Measurements from ENCODE around the gene TPO. TPM values are rescaled to one million over a fixed set of nuclear protein-coding genes. Genes with fewer than 3 reads are reported as not detected.
A peak's percentile ranks its signal among the peaks of the same experiment; 100 is the strongest.

The TPO gene
- total RNA-seq, 1 experiment from 2014 or later: not detected

GRCh38 chr2:1588051-1588977 is 175.1 kb downstream of the TPO start:
- POLR2A ChIA-PET: no interaction called here
- peaks cover 21% of the 10 kb centered on the region for H3K4me1 Mint-ChIP-seq (ENCODE audit: insufficient read depth, unreplicated experiment)
- peaks cover 5% of the 10 kb centered on the region for H3K36me3 Mint-ChIP-seq (ENCODE audit: insufficient read depth, unreplicated experiment)
- no TSS peak for BruUV-seq (replicated peaks)
- H3K27ac Mint-ChIP-seq (ENCODE audit: low read depth, unreplicated experiment): peak overlapping the region; percentile 19
- intact Hi-C loops (cut with micrococcal nuclease): no loop called here
- no peak for TF ChIP-seq CTCF (IDR thresholded peaks at IDR 0.05; ENCODE audit: unreplicated experiment)
- no peaks in the 10 kb centered on the region for H3K27me3 Mint-ChIP-seq (ENCODE audit: insufficient read depth, unreplicated experiment)
- H3K9me3 Mint-ChIP-seq (ENCODE audit: unreplicated experiment): no peaks in the 10 kb centered on the region
- CTCF ChIA-PET: interaction anchor here (0.6 to 0.7 kb wide), 2 partner anchors 12 to 724 kb away, joined by 3 read pairs; no protein-coding TSS in a partner anchor
- H3K4me3 Mint-ChIP-seq (ENCODE audit: unreplicated experiment): no peak overlapping the region
- no peak for DNase-seq (ENCODE audit: unreplicated experiment)

DNA sequence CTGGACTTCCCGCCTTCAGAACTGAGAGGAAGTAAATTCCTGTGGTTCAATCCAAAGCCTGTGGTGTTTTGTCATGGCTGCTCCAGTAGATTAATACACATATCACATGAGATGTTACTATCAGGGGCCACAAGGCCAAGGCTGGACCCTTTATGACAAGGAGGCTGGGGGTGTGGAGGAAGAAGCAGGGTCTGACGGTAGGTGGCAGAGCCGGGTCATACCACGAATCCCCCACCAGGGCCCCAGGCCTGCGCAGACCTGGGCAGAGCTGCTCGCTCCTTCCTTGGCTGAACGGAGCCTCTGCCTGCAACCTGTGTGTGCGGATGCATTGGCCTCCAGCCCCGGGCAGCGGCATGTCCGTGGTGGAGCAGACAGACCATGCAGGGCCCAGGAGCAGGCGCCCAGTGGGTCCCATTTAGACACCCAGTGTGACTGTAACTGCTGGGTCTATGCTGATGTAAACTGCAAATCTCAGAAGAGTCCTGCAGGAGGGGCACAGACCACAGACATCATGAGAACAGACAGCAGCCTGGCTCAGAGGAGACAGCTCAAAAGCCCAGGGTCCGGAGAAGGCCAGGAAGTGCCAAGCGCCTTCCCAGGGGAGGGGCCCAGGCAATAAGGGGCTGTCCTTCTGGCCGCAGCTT is 175.8 kb downstream of the TPO start:
- Mint-ChIP-seq H3K9me3 (ENCODE audit: unreplicated experiment) (no peaks in the 10 kb centered on the region), H3K27ac (ENCODE audit: low read depth, unreplicated experiment) (no peak overlapping the region), H3K27me3 (ENCODE audit: insufficient read depth, unreplicated experiment) (no peaks in the 10 kb centered on the region), H3K4me3 (ENCODE audit: unreplicated experiment) (no peak overlapping the region), H3K36me3 (ENCODE audit: insufficient read depth, unreplicated experiment) (peaks cover 5% of the 10 kb centered on the region), H3K4me1 (ENCODE audit: insufficient read depth, unreplicated experiment) (peaks cover 21% of the 10 kb centered on the region)
- no peak for TF ChIP-seq CTCF (IDR thresholded peaks at IDR 0.05; ENCODE audit: unreplicated experiment)
- BruUV-seq (replicated peaks): no TSS peak
- ChIA-PET POLR2A (no interaction called here), CTCF (interaction anchor here (0.7 kb wide), 1 partner anchor 31 kb away, joined by 3 read pairs; no protein-coding TSS in a partner anchor)
- intact Hi-C loops (cut with micrococcal nuclease): no loop called here
- no peak for DNase-seq (ENCODE audit: unreplicated experiment)

DNA sequence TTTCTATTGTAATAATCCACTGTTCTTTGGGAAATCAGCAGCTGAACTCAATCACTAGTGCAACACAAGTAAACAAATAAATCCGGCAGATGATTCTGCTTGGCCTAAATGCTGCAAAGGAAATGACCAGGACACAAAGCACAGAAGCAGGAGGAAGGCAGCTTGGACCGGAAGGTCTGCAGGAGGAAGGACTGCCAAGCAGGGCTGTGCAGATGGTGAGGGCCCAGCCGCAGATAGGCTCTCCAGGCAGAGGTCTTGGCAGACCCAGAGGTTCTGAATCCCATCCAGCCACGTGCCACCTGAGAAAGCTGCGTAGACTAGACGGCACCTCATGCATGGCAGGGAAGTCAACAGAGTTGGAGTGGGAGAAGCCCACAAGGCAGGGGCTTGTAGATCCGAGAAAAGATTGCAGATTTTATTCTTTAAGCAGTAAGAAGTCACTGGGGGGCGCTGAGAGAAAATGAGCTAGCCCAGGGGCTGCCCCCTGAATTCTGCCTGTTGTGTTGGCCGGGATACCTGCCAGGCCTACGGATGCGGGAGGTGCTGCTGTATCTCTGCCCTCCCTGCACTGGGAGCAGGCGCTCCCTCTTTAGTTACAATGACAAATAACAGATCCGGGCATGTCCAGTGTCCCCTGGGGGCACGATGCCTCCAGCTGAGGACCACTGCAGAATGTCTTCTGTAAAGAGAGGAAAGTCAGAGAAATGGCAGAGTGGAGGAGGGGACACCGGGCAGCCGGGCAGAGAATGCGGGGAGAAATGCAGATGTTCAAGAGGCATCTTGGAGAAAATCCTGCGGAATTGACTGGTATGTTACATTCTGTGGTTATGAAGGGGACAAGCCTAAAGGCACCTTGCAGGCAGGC is 177.6 kb downstream of the TPO start:
- peak overlapping the region; percentile 9 for H3K27ac Mint-ChIP-seq (ENCODE audit: low read depth, unreplicated experiment)
- no peaks in the 10 kb centered on the region for H3K27me3 Mint-ChIP-seq (ENCODE audit: insufficient read depth, unreplicated experiment)
- POLR2A ChIA-PET: no interaction called here
- CTCF ChIA-PET: interaction anchor here (1.0 to 1.1 kb wide), 2 partner anchors 44 to 151 kb away, joined by 3 read pairs; no protein-coding TSS in a partner anchor
- H3K4me3 Mint-ChIP-seq (ENCODE audit: unreplicated experiment): no peak overlapping the region
- H3K9me3 Mint-ChIP-seq (ENCODE audit: unreplicated experiment): no peaks in the 10 kb centered on the region
- H3K4me1 Mint-ChIP-seq (ENCODE audit: insufficient read depth, unreplicated experiment): peaks cover 15% of the 10 kb centered on the region
- TF ChIP-seq CTCF (IDR thresholded peaks at IDR 0.05; ENCODE audit: unreplicated experiment): no peak
- intact Hi-C loops (cut with micrococcal nuclease): loop anchor here (5.0 kb wide), 2 partner anchors 86 to 161 kb away; no protein-coding TSS in a partner anchor
- BruUV-seq (replicated peaks): no TSS peak
- no peak for DNase-seq (ENCODE audit: unreplicated experiment)
- peaks cover 5% of the 10 kb centered on the region for H3K36me3 Mint-ChIP-seq (ENCODE audit: insufficient read depth, unreplicated experiment)

All from MCF 10A (cell line).